H1 (cell line): Measurements from ENCODE around the gene ANGPTL8. TPM values are rescaled to one million over a fixed set of nuclear protein-coding genes. Genes with fewer than 3 reads are reported as not detected.

Experiments used
- CTCF ChIA-PET: fragments of 300-600 bp; sonication (Branson Sonifier 250); formaldehyde crosslinking; loops from one replicate; lab custom pipeline; 2021; ENCODE audit not compliant: partially characterized antibody; lab: Charles Lee
- POLR2A ChIA-PET: fragments of 300-600 bp; sonication (Branson Sonifier 250); formaldehyde crosslinking; loops from one replicate; lab custom pipeline; 2021; ENCODE audit warnings: inconsistent platforms; ENCODE audit not compliant: partially characterized antibody; lab: Charles Lee
- DNase-seq, 2 experiments: peaks; one replicate each; pipeline versions ENCODE4 v3.0.0 to v3.0.0-alpha.2; 2010 to 2022; ENCODE audit warnings: low spot score in 2 of 2, low read depth in 1 of 2, mixed read lengths in 1 of 2
- FAIRE-seq: peaks from 2 replicates; lab custom pipeline; 2011; peaks lifted over from hg19 to GRCh38; lab: Jason Lieb, UNC
- H2AFZ ChIP-seq: 2 replicates; pipeline ENCODE4 v1.8.1; 2012; ENCODE audit warnings: low read length, inconsistent platforms
- H2AK5ac ChIP-seq: 2 replicates; pipeline ENCODE4 v1.6.1; 2013; ENCODE audit warnings: low read depth, low read length
- H2BK120ac ChIP-seq: replicated peaks from 2 replicates; pipeline ENCODE3; 2013; ENCODE audit warnings: low read depth, low read length, inconsistent platforms
- H2BK12ac ChIP-seq: 2 replicates; pipeline ENCODE4 v1.6.1; 2013; ENCODE audit warnings: low read depth, low read length
- H2BK15ac ChIP-seq: 2 replicates; pipeline ENCODE4 v1.6.1; 2013; ENCODE audit warnings: low read length
- H2BK20ac ChIP-seq: 2 replicates; pipeline ENCODE4 v1.6.1; 2013; ENCODE audit warnings: low read length
- H2BK5ac ChIP-seq: 2 replicates; pipeline ENCODE4 v1.6.1; 2013; ENCODE audit warnings: low read depth, low read length
- H3K14ac ChIP-seq: 2 replicates; pipeline ENCODE4 v1.6.1; 2013; ENCODE audit warnings: inconsistent platforms; ENCODE audit not compliant: insufficient read length
- H3K18ac ChIP-seq: 2 replicates; pipeline ENCODE4 v1.6.1; 2013; ENCODE audit warnings: low read length; ENCODE audit errors: extremely low read depth
- H3K23ac ChIP-seq: 2 replicates; pipeline ENCODE4 v1.6.1; 2013; ENCODE audit warnings: inconsistent platforms; ENCODE audit not compliant: insufficient read length
- H3K23me2 ChIP-seq: 2 replicates; pipeline ENCODE4 v1.6.1; 2013; ENCODE audit warnings: low read depth, low read length
- H3K27ac ChIP-seq: 2 replicates; pipeline ENCODE4 v1.6.1; 2011; ENCODE audit warnings: low read depth, low read length, inconsistent platforms
- H3K27me3 ChIP-seq, 4 experiments: replicated peaks in 1 of 4; 1 replicate in 1 of 4; 2 replicates in 3 of 4; pipeline versions ENCODE4 v1.6.1 to v1.8.1; 2011 to 2013; ENCODE audit warnings: low read length in 3 of 4, mild to moderate bottlenecking in 3 of 4, inconsistent platforms in 2 of 4, mixed read lengths in 2 of 4, moderate library complexity in 1 of 4; ENCODE audit not compliant: control insufficient read depth in 3 of 4, insufficient read depth in 3 of 4; ENCODE audit errors: extremely low read depth in 1 of 4
- H3K36me3 ChIP-seq, 4 experiments: 2 replicates each; pipeline versions ENCODE4 v1.6.1 to v1.8.1; 2011 to 2013; ENCODE audit warnings: mild to moderate bottlenecking in 4 of 4, low read length in 3 of 4, moderate library complexity in 2 of 4, control low read depth in 1 of 4, inconsistent platforms in 1 of 4; ENCODE audit not compliant: insufficient read depth in 4 of 4, control insufficient read depth in 2 of 4
- H3K4ac ChIP-seq: replicated peaks from 2 replicates; pipeline ENCODE3; 2013; ENCODE audit warnings: low read length, low read depth, mixed read lengths, inconsistent platforms; ENCODE audit not compliant: insufficient read length
- H3K4me1 ChIP-seq, 4 experiments: replicated peaks in 1 of 4; 1 replicate in 1 of 4; 2 replicates in 3 of 4; pipeline versions ENCODE4 v1.6.1 to v1.8.1; 2011 to 2013; ENCODE audit warnings: low read length in 3 of 4, inconsistent platforms in 2 of 4, mixed read lengths in 1 of 4; ENCODE audit not compliant: insufficient read depth in 4 of 4, control insufficient read depth in 3 of 4
- H3K4me2 ChIP-seq, 2 experiments: 2 replicates each; pipeline versions ENCODE4 v1.6.1 to v1.8.1; 2011 to 2013; ENCODE audit warnings: low read depth in 2 of 2, low read length in 2 of 2, control low read depth in 1 of 2, inconsistent platforms in 1 of 2, mild to moderate bottlenecking in 1 of 2; ENCODE audit not compliant: insufficient read depth in 1 of 2
- H3K4me3 ChIP-seq, 4 experiments: fragments of 200-600, 300-600 bp in 1 of 4; sonication (generic), shearing (Covaris generic), sonication (Bioruptor Twin) in 1 of 4; 2 replicates each; pipeline versions ENCODE4 v1.5.1 to v1.8.1; 2011 to 2016; ENCODE audit warnings: low read length in 4 of 4, low read depth in 3 of 4, control low read depth in 2 of 4, inconsistent platforms in 2 of 4, mild to moderate bottlenecking in 2 of 4, mixed read lengths in 1 of 4, moderate library complexity in 1 of 4; ENCODE audit not compliant: insufficient read depth in 2 of 4; ENCODE audit errors: extremely low read depth in 1 of 4
- H3K56ac ChIP-seq: replicated peaks from 2 replicates; pipeline ENCODE3; 2013; ENCODE audit warnings: low read depth, mild to moderate bottlenecking, mixed read lengths, low read length, inconsistent platforms; ENCODE audit not compliant: insufficient read length
- H3K79me1 ChIP-seq: 2 replicates; pipeline ENCODE4 v1.6.1; 2013; ENCODE audit warnings: low read depth, low read length, control low read depth
- H3K79me2 ChIP-seq, 2 experiments: 2 replicates each; pipeline versions ENCODE4 v1.6.1 to v1.8.1; 2012 to 2013; ENCODE audit warnings: low read length in 2 of 2, mild to moderate bottlenecking in 2 of 2, inconsistent platforms in 1 of 2; ENCODE audit not compliant: insufficient read depth in 2 of 2, control insufficient read depth in 1 of 2
- H3K9ac ChIP-seq, 4 experiments: replicated peaks in 1 of 4; 1 replicate in 1 of 4; 2 replicates in 3 of 4; pipeline versions ENCODE4 v1.6.1 to v1.8.1; 2011 to 2013; ENCODE audit warnings: low read depth in 3 of 4, low read length in 3 of 4, control low read depth in 2 of 4, mild to moderate bottlenecking in 2 of 4, moderate library complexity in 2 of 4, inconsistent platforms in 1 of 4; ENCODE audit errors: extremely low read depth in 1 of 4
- H3K9me3 ChIP-seq, 2 experiments: 2 replicates each; pipeline versions ENCODE4 v1.6.1 to v1.8.1; 2012 to 2013; ENCODE audit warnings: mild to moderate bottlenecking in 2 of 2, moderate library complexity in 2 of 2, control low read depth in 1 of 2, inconsistent platforms in 1 of 2, low read depth in 1 of 2, low read length in 1 of 2, mixed read lengths in 1 of 2; ENCODE audit not compliant: insufficient read depth in 2 of 2
- H4K20me1 ChIP-seq, 2 experiments: replicated peaks in 1 of 2; 2 replicates each; pipeline versions ENCODE3 to v1.8.1; 2011 to 2013; ENCODE audit warnings: inconsistent platforms in 2 of 2, low read length in 2 of 2, mild to moderate bottlenecking in 1 of 2; ENCODE audit not compliant: insufficient read depth in 2 of 2, control insufficient read depth in 1 of 2
- H4K5ac ChIP-seq: 2 replicates; pipeline ENCODE4 v1.6.1; 2013; ENCODE audit warnings: low read length, low read depth, mixed read lengths, inconsistent platforms; ENCODE audit not compliant: insufficient read length
- H4K8ac ChIP-seq: 2 replicates; pipeline ENCODE4 v1.8.0; 2013; ENCODE audit warnings: mild to moderate bottlenecking, moderate library complexity, low read length, inconsistent platforms; ENCODE audit not compliant: insufficient read depth; ENCODE audit errors: extremely low read depth
- H4K91ac ChIP-seq: replicated peaks from 2 replicates; pipeline ENCODE3; 2013; ENCODE audit warnings: low read length, mixed read lengths, inconsistent platforms; ENCODE audit not compliant: insufficient read length
- BACH1 ChIP-seq: IDR thresholded peaks from 2 replicates; pipeline ENCODE4 v1.6.1; 2012; ENCODE audit warnings: low read length, improper control_type of control experiment
- CHD1 ChIP-seq: IDR thresholded peaks from 2 replicates; pipeline ENCODE4 v1.6.1; 2012; ENCODE audit warnings: low read depth, low read length, improper control_type of control experiment
- CTCF ChIP-seq, 3 experiments: IDR thresholded peaks; 1 replicate in 2 of 3; 2 replicates in 1 of 3; pipeline versions ENCODE4 v1.5.1 to v1.6.1; 2011; ENCODE audit warnings: low read length in 3 of 3, mild to moderate bottlenecking in 3 of 3, inconsistent platforms in 2 of 3, low read depth in 1 of 3, moderate library complexity in 1 of 3; ENCODE audit not compliant: insufficient read depth in 1 of 3; ENCODE audit errors: control extremely low read depth in 1 of 3
- EZH2 ChIP-seq: fragments of 200-600 bp; sonication (generic); IDR thresholded peaks from 2 replicates; pipeline ENCODE4 v1.7.1; 2012; ENCODE audit warnings: low read depth, mild to moderate bottlenecking, moderate library complexity, low read length, inconsistent platforms; ENCODE audit not compliant: severe bottlenecking
- POLR2A ChIP-seq, 2 experiments: IDR thresholded peaks; 1 replicate in 1 of 2; 2 replicates in 1 of 2; pipeline ENCODE4 v1.6.1; 2011; ENCODE audit warnings: low read depth in 2 of 2, low read length in 2 of 2, mild to moderate bottlenecking in 2 of 2; ENCODE audit errors: control extremely low read depth in 1 of 2
- RBBP5 ChIP-seq: IDR thresholded peaks from 2 replicates; pipeline ENCODE4 v1.7.1; 2012; ENCODE audit warnings: low read depth, mild to moderate bottlenecking, inconsistent platforms, low read length, moderate library complexity, borderline replicate concordance
- SP2 ChIP-seq: IDR thresholded peaks from 2 replicates; pipeline ENCODE4 v1.6.1; 2012; ENCODE audit warnings: mild to moderate bottlenecking, low read length, inconsistent platforms
- USF2 ChIP-seq: IDR thresholded peaks from 2 replicates; pipeline ENCODE4 v1.6.1; 2011; ENCODE audit warnings: low read length, improper control_type of control experiment
- WGBS, 2 experiments: shearing (Covaris generic) in 1 of 2; methylation state at CpG; one replicate each; pipeline versions ENCODE4 v1.1.6 to v1.1.7; 2013 to 2015; ENCODE audit warnings: low lambda C conversion rate in 2 of 2, mixed read lengths in 2 of 2, inconsistent platforms in 1 of 2, low coverage in 1 of 2, missing lambda C conversion rate in 1 of 2; ENCODE audit not compliant: insufficient replicate concordance in 2 of 2, insufficient coverage in 1 of 2, insufficient read length in 1 of 2; ENCODE audit errors: extremely low coverage in 1 of 2, missing lambda C conversion rate in 1 of 2; 5-methylcytosine and 5-hydroxymethylcytosine counted together
- polyA plus RNA-seq, 7 experiments: library from polyadenylated mRNA; depleted of rRNA in 3 of 7; stranded (reverse) in 5 of 7; unstranded in 2 of 7; fragments of >200 nt in 5 of 7; fragments of 200-250 nt in 2 of 7; gene quantifications; 1 replicate in 5 of 7; 2 replicates in 1 of 7; 4 replicates in 1 of 7; pipeline versions ENCODE4 v1.2.1 to v1.2.3, GENCODE V29; 2011 to 2013; ENCODE audit warnings: missing spikeins in 2 of 7, mixed read lengths in 2 of 7
- total RNA-seq: library from RNA; stranded (reverse); fragmentation: NEBNext Ultra II Directional; extraction: Animal tissue kit (Norgen Biotek cat#: 25700); gene quantifications from 2 replicates; pipeline ENCODE4 v1.2.1, GENCODE V29; 2021

Gene ANGPTL8
- total and polyA plus RNA-seq, 2 of the 8 experiments (the other 6 are each of a cell fraction or from before 2014, with no cell fraction given): not detected

GRCh38 chr19:11203194-11204075 is 36.0 kb upstream of the ANGPTL8 start:
- no peak overlapping the region for H4K91ac ChIP-seq
- H3K14ac ChIP-seq: no peak overlapping the region
- WGBS, 2 experiments: 69% methylated on average over 10 of the region's 17 CpGs; no CpG with 5 or more reads in 1 of the 2 experiments
- H3K23me2 ChIP-seq: no peaks in the 10 kb centered on the region
- no peak overlapping the region for H3K9ac ChIP-seq
- H2AK5ac ChIP-seq: no peak overlapping the region
- H2BK20ac ChIP-seq: no peak overlapping the region
- H2BK120ac ChIP-seq: no peak overlapping the region
- H2BK5ac ChIP-seq: no peak overlapping the region
- H4K8ac ChIP-seq: no peak overlapping the region
- H4K5ac ChIP-seq: no peak overlapping the region
- H3K4ac ChIP-seq: no peak overlapping the region
- no peak overlapping the region for H3K56ac ChIP-seq
- no peak overlapping the region for H3K23ac ChIP-seq
- H2AFZ ChIP-seq: no peak overlapping the region
- H3K9me3 ChIP-seq: no peaks in the 10 kb centered on the region
- H3K4me2 ChIP-seq: no peak overlapping the region
- H3K27me3 ChIP-seq: no peaks in the 10 kb centered on the region
- no peak overlapping the region for H2BK15ac ChIP-seq
- peaks cover 0 to 1% of the 10 kb centered on the region in 2 experiments for H4K20me1 ChIP-seq
- H3K27ac ChIP-seq: no peak overlapping the region
- H3K79me1 ChIP-seq: no peaks in the 10 kb centered on the region
- no peak overlapping the region for H2BK12ac ChIP-seq
- FAIRE-seq: no peak
- DNase-seq: peak; percentile 46 to 88
- no peak overlapping the region for H3K4me3 ChIP-seq
- CTCF ChIA-PET: interaction anchor here (0.6 to 2.8 kb wide), 9 partner anchors 10 to 194 kb away, joined by 3 to 18 read pairs (median 4); no protein-coding TSS in a partner anchor
- H3K36me3 ChIP-seq: peaks cover 0 to 3% (median under 1%) of the 10 kb centered on the region in 4 experiments; a peak in 2 of 8 replicates
- POLR2A ChIA-PET: interaction anchor here (0.6 to 1.4 kb wide), 3 partner anchors 47 to 103 kb away, joined by 3 read pairs; partner anchors contain the start of gene SPC24
- no peak overlapping the region; the same call in 1 of the 2 replicates for H3K18ac ChIP-seq
- H3K4me1 ChIP-seq: no peaks in the 10 kb centered on the region; a peak in 2 of 7 replicates
- no peaks in the 10 kb centered on the region for H3K79me2 ChIP-seq
- TF ChIP-seq CTCF (IDR thresholded peaks at IDR 0.05; ENCODE audit: control extremely low read depth in 1 of 3, insufficient read depth in 1 of 3, low read depth in 1 of 3, low read length in 3 of 3): peak; percentile 74 to 94 (median 90)
- TF ChIP-seq CHD1: no peak
- no peak for TF ChIP-seq BACH1
- TF ChIP-seq POLR2A (IDR thresholded peaks at IDR 0.05; ENCODE audit: control extremely low read depth in 1 of 2, low read depth in 2 of 2, low read length in 2 of 2): no peak
- no peak for TF ChIP-seq SP2
- TF ChIP-seq EZH2: no peak
- TF ChIP-seq RBBP5: no peak
- TF ChIP-seq USF2: 0 out of 2 replicates have a peak, but pooled peaks have one; percentile 3
